GM19043 (cell line): ENCODE measurements around the gene ELMOD1.
"Not testable (repeated sequence)": the region's sequence is repeated elsewhere in the genome, so short reads cannot be mapped to it uniquely, and the experiment has no call there.

Experiments
- ATAC-seq: cut with Tn5 transposase; IDR thresholded peaks from one replicate; pipeline ENCODE4 v1.9.1; 2021; ENCODE audit warnings: low read depth; ENCODE audit not compliant: unreplicated experiment

The ELMOD1 gene

GRCh38 chr11:107590460-107591377, at the start of gene ELMOD1:
ELMOD1 (plus strand) TSS chr11:107591147; CDS start chr11:107618190, 27,043 bp downstream.
- no peak for ATAC-seq

GRCh38 chr11:107545101-107545514, 45.8 kb upstream of the ELMOD1 start:
- ATAC-seq = no peak

- no peak for ATAC-seq
These were observed 43.0 kb upstream of the ELMOD1 start for GRCh38 chr11:107547961-107548360.

GRCh38 chr11:107549253-107549953, 41.5 kb upstream of the ELMOD1 start:
- ATAC-seq = no peak

GRCh38 chr11:107549954-107550285, 41.0 kb upstream of the ELMOD1 start:
- no peak for ATAC-seq

GRCh38 chr11:107550304-107550703, 40.6 kb upstream of the ELMOD1 start:
- ATAC-seq = no peak

- ATAC-seq = no peak
These were observed 29.3 kb upstream of the ELMOD1 start for GRCh38 chr11:107561688-107562087.

- ATAC-seq = no peak
These were observed 28.2 kb upstream of the ELMOD1 start for GRCh38 chr11:107562647-107563208.

- peak; percentile 29 for ATAC-seq
These were observed 27.2 kb upstream of the ELMOD1 start for GRCh38 chr11:107563702-107564101.

GRCh38 chr11:107564877-107565218, 26.1 kb upstream of the ELMOD1 start:
- peak; percentile 1 for ATAC-seq

GRCh38 chr11:107565219-107565937, 25.6 kb upstream of the ELMOD1 start, which contains the start of gene ALKBH8:
ALKBH8 (minus strand) TSS chr11:107565735; CDS start chr11:107560893, 4,842 bp downstream.
- ATAC-seq = peak; percentile 71

- not testable (repeated sequence) for ATAC-seq
These were observed 24.9 kb upstream of the ELMOD1 start for GRCh38 chr11:107565955-107566501.

GRCh38 chr11:107566569-107566968, 24.4 kb upstream of the ELMOD1 start:
- ATAC-seq = no peak

GRCh38 chr11:107567739-107568335, 23.1 kb upstream of the ELMOD1 start:
- peak; percentile 23 for ATAC-seq

GRCh38 chr11:107570015-107570414, 20.9 kb upstream of the ELMOD1 start:
- ATAC-seq = no peak

- no peak for ATAC-seq
These were observed 17.5 kb upstream of the ELMOD1 start for GRCh38 chr11:107573438-107573837.

- ATAC-seq = not testable (repeated sequence)
These were observed 14.2 kb upstream of the ELMOD1 start for GRCh38 chr11:107576497-107577345.

- no peak for ATAC-seq
These were observed 13.6 kb upstream of the ELMOD1 start for GRCh38 chr11:107577346-107577711.

- not testable (repeated sequence) for ATAC-seq
These were observed 11.8 kb upstream of the ELMOD1 start for GRCh38 chr11:107579169-107579568.
